Body of pancreas (tissue), 4 donors: Measurements from ENCODE around the gene MRPL11. TPM values are rescaled to one million over a fixed set of nuclear protein-coding genes. Genes with fewer than 3 reads are reported as not detected.

Experiments used
- ATAC-seq: fragments of 150-250 bp; one replicate; pipeline ENCODE4 v1.9.1; 2016
- DNase-seq, 4 donors: peaks; one replicate each; pipeline ENCODE4 v3.0.0-alpha.2; 2019
- H3K27ac ChIP-seq, 4 donors: fragments of 200-600 bp; sonication (generic); 1 replicate in 3 of 4; 2 replicates in 1 of 4; pipeline versions ENCODE4 v1.5.1 to v1.6.1; 2016 to 2019; ENCODE audit warnings: mild to moderate bottlenecking in 1 of 4, mixed read lengths in 1 of 4, moderate library complexity in 1 of 4
- H3K27me3 ChIP-seq, 2 donors: fragments of 200-600 bp; sonication (generic); one replicate each; pipeline ENCODE4 v1.6.0; 2016; ENCODE audit warnings: mild to moderate bottlenecking in 1 of 2
- H3K36me3 ChIP-seq, 2 donors: fragments of 200-600 bp; sonication (generic); replicated peaks in 1 of 2; 2 replicates each; pipeline ENCODE4 v1.5.1; 2016; ENCODE audit warnings: low read depth in 2 of 2; ENCODE audit not compliant: insufficient read depth in 1 of 2
- H3K4me1 ChIP-seq: fragments of 200-600 bp; sonication (generic); one replicate; pipeline ENCODE4 v1.6.0; 2016
- H3K4me3 ChIP-seq, 2 donors: fragments of 200-600 bp; sonication (generic); 1 replicate in 1 of 2; 2 replicates in 1 of 2; pipeline ENCODE4 v1.5.1; 2016 to 2019
- H3K9me3 ChIP-seq, 3 donors: fragments of 200-600 bp; sonication (generic); 1 replicate in 2 of 3; 2 replicates in 1 of 3; pipeline ENCODE4 v1.5.1; 2016
- CTCF ChIP-seq, 7 experiments: fragments of 450-650 bp in 4 of 7; fragments of 200-600 bp in 3 of 7; sonication (generic) in 3 of 7; IDR thresholded peaks; one replicate each; pipeline ENCODE4 v1.5.1; 2016 to 2019; ENCODE audit warnings: antibody characterized with exemption in 7 of 7
- POLR2A ChIP-seq, 3 donors: fragments of 450-650 bp; IDR thresholded peaks; one replicate each; pipeline ENCODE4 v1.6.1; 2016; ENCODE audit warnings: antibody characterized with exemption in 3 of 3, mild to moderate bottlenecking in 2 of 3
- WGBS, 2 donors: methylation state at CpG; one replicate each; pipeline ENCODE4 v1.1.5; 2017; 5-methylcytosine and 5-hydroxymethylcytosine counted together
- intact Hi-C: fragments of 100-400 bp; cut with DNase I; formaldehyde crosslinking; loops from one replicate; pipeline ENCODE4 v1.15.1; 2023
- total RNA-seq, 2 donors: library from RNA; depleted of rRNA; stranded (reverse); fragments of >200 nt; gene quantifications; one replicate each; pipeline ENCODE4 v1.1.0, GENCODE V29; 2016

MRPL11 gene
- total RNA-seq, 2 donors from 2014 or later = 20.8 to 22.1 TPM

GRCh38 chr11:66475349-66476172 is 36.9 kb upstream of the MRPL11 start:
- DNase-seq = no peak
- Histone ChIP-seq H3K4me3 (no peak overlapping the region), H3K36me3 (no peaks in the 10 kb centered on the region), H3K4me1 (peaks cover 8% of the 10 kb centered on the region), H3K27ac (no peak overlapping the region), H3K27me3 (no peaks in the 10 kb centered on the region), H3K9me3 (no peaks in the 10 kb centered on the region)
- intact Hi-C loops = no loop called here
- no peak for ATAC-seq
- TF ChIP-seq CTCF (IDR thresholded peaks at IDR 0.05) (no peak), POLR2A (IDR thresholded peaks at IDR 0.05) (no peak)
- WGBS, 2 donors = 40 to 89% methylated on average over 1 to 39 of the region's 44 CpGs

GRCh38 chr11:66473608-66474515 is 35.2 kb upstream of the MRPL11 start:
- no peaks in the 10 kb centered on the region for H3K36me3 ChIP-seq
- H3K27ac ChIP-seq = no peak overlapping the region
- TF ChIP-seq CTCF (IDR thresholded peaks at IDR 0.05) (no peak), POLR2A (IDR thresholded peaks at IDR 0.05) (no peak)
- 81 to 85% methylated on average over 5 to 20 of the region's 20 CpGs for WGBS, 2 donors
- ATAC-seq (no peak), DNase-seq (no peak)
- H3K4me3 ChIP-seq = no peak overlapping the region
- peaks cover 3% of the 10 kb centered on the region for H3K4me1 ChIP-seq
- H3K27me3 ChIP-seq = no peaks in the 10 kb centered on the region
- no peaks in the 10 kb centered on the region for H3K9me3 ChIP-seq
- intact Hi-C loops = no loop called here

- intact Hi-C loops = no loop called here
- H3K27ac ChIP-seq = no peak overlapping the region
- no peaks in the 10 kb centered on the region for H3K36me3 ChIP-seq
- H3K4me3 ChIP-seq = no peak overlapping the region
- ATAC-seq = no peak
- 89 to 92% methylated on average over 11 of the region's 11 CpGs for WGBS, 2 donors
- no peak for DNase-seq
- H3K4me1 ChIP-seq = peaks cover under 1% of the 10 kb centered on the region
- no peaks in the 10 kb centered on the region for H3K9me3 ChIP-seq
- no peak for TF ChIP-seq POLR2A (IDR thresholded peaks at IDR 0.05)
- no peak for TF ChIP-seq CTCF (IDR thresholded peaks at IDR 0.05)
- H3K27me3 ChIP-seq = no peaks in the 10 kb centered on the region
These were observed 34.5 kb upstream of the MRPL11 start for GRCh38 chr11:66473167-66473566.

GRCh38 chr11:66472054-66472453 is 33.4 kb upstream of the MRPL11 start:
- Histone ChIP-seq H3K4me1 (peaks cover 10% of the 10 kb centered on the region), H3K27ac (no peak overlapping the region), H3K4me3 (no peak overlapping the region), H3K27me3 (no peaks in the 10 kb centered on the region), H3K36me3 (no peaks in the 10 kb centered on the region), H3K9me3 (no peaks in the 10 kb centered on the region)
- TF ChIP-seq CTCF (IDR thresholded peaks at IDR 0.05) (no peak), POLR2A (IDR thresholded peaks at IDR 0.05) (no peak)
- DNase-seq (no peak), ATAC-seq (no peak)
- WGBS, 2 donors = 91 to 93% methylated on average over 8 of the region's 9 CpGs
- intact Hi-C loops = no loop called here
